ENCODE data around the gene CCDC191. TPM values are rescaled to one million over a fixed set of nuclear protein-coding genes. Genes with fewer than 3 reads are reported as not detected.

The CCDC191 gene
- total and polyA plus RNA-seq, 9 of the 15 experiments (the other 6 are each of a cell fraction or from before 2014, with no cell fraction given): 0.10 to 0.55 (median 0.22) TPM

DNA sequence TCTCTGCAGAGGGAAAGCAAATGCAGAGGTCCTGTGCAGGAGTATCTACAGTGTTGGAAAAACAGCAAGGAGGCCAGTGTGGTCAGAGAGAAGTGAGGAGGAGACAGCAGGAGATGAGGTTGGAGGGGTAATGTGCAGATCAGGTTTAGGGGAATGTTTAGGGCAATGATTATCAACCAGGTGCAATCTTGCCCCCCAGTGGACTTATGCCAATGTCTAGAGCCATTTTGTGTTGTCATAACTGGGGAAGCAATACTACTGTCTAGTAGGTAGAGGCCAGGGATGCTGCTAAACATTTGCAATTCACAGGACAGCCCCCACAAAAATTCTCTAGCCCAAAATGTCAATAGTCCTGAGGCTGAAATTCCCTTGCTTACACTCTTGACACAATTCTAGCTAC lies 13.1 kb downstream of the CCDC191 start:
- no peaks in the 10 kb centered on the region for H4K20me1 ChIP-seq (replicated peaks; ENCODE audit: control insufficient read depth, insufficient read depth, low read length)
- ChIA-PET POLR2A (no interaction called here), CTCF (ENCODE audit: low intra/inter-chr PET ratio) (no interaction called here)
- TF ChIP-seq ELF4 (CRISPR knock-in tag; IDR thresholded peaks at IDR 0.05): no peak
- no peak for TF ChIP-seq COPS2 (conservative IDR thresholded peaks at IDR 0.05)
- TF ChIP-seq BACH1 (tag; IDR thresholded peaks at IDR 0.05): no peak
- TF ChIP-seq FIP1L1 (IDR thresholded peaks at IDR 0.05; ENCODE audit: low read depth, low read length, poor library complexity, severe bottlenecking): no peak
- no peak for TF ChIP-seq RBM22 (IDR thresholded peaks at IDR 0.05; ENCODE audit: low read depth, low read length, poor library complexity, severe bottlenecking)
- no peak for TF ChIP-seq SREBF2 (CRISPR knock-in tag; IDR thresholded peaks at IDR 0.05)
- TF ChIP-seq FOSL1 (tag; conservative IDR thresholded peaks at IDR 0.05): no peak
- no peak overlapping the region for H3K4me2 ChIP-seq (ENCODE audit: insufficient read depth, low read length)
- intact Hi-C loops (cut with micrococcal nuclease): no loop called here
- no peaks in the 10 kb centered on the region for H3K36me3 ChIP-seq (ENCODE audit: control insufficient read depth, insufficient read depth, low read length)
- no peak for ATAC-seq
- no peaks in the 10 kb centered on the region for H3K79me2 ChIP-seq (ENCODE audit: control insufficient read depth, insufficient read depth, low read length)
- H3K27me3 ChIP-seq (ENCODE audit: control insufficient read depth in 2 of 2, insufficient read depth in 2 of 2, low read length in 2 of 2): peaks cover 0 to 2% of the 10 kb centered on the region in 2 experiments; a peak in 1 of 5 replicates
- no peaks in the 10 kb centered on the region for H3K4me1 ChIP-seq (replicated peaks in 1 of 2; ENCODE audit: control insufficient read depth in 2 of 2, insufficient read depth in 2 of 2, low read length in 2 of 2)
- BruUV-seq (replicated peaks): no TSS peak
- DNase-seq (ENCODE audit: extremely low read depth in 1 of 4, low spot score in 3 of 4): no peak
- H2AFZ ChIP-seq (ENCODE audit: low read depth, low read length): no peak overlapping the region
- FAIRE-seq: no peak
- H3K9ac ChIP-seq (ENCODE audit: insufficient read depth in 1 of 2, low read depth in 2 of 2, low read length in 2 of 2): no peak overlapping the region
- no peak overlapping the region for H3K4me3 ChIP-seq
- in situ Hi-C loops (cut with MboI): no loop called here
- no peak overlapping the region for H3K27ac ChIP-seq (ENCODE audit: extremely low read depth, low read depth, low read length)
- H3K9me3 ChIP-seq (replicated peaks; ENCODE audit: control insufficient read depth, insufficient read depth, low read depth, low read length): no peaks in the 10 kb centered on the region
- no peaks in the 10 kb centered on the region for H3K9me1 ChIP-seq (ENCODE audit: control insufficient read depth, insufficient read depth, low read length)

DNA sequence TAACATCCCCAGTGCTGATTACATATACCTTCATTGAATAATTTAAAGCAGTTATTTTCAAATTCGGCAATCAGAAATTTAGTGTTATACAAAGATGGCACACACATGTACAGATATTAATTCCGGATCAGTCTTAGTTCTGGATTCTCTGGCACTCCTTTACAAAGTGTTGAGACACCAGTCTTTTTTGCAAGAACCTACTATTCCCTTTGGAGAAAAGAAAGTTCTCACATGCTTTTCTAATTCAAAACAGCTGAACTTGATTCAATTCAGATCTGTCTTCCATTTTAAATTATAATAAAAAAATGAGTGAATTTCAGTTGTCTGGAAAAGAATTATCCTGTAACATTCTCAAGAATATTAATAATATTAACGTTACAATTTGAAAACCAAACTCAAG lies 20.4 kb downstream of the CCDC191 start:
- H3K4me2 ChIP-seq (ENCODE audit: insufficient read depth, low read length): no peak overlapping the region
- FAIRE-seq (no peak), ATAC-seq (no peak), DNase-seq (ENCODE audit: extremely low read depth in 1 of 4, low spot score in 3 of 4) (no peak)
- H4K20me1 ChIP-seq (replicated peaks; ENCODE audit: control insufficient read depth, insufficient read depth, low read length): no peaks in the 10 kb centered on the region
- H2AFZ ChIP-seq (ENCODE audit: low read depth, low read length): no peak overlapping the region
- H3K4me1 ChIP-seq (replicated peaks in 1 of 2; ENCODE audit: control insufficient read depth in 2 of 2, insufficient read depth in 2 of 2, low read length in 2 of 2): no peaks in the 10 kb centered on the region; a peak in 2 of 5 replicates
- H3K79me2 ChIP-seq (ENCODE audit: control insufficient read depth, insufficient read depth, low read length): no peaks in the 10 kb centered on the region
- ChIA-PET CTCF (ENCODE audit: low intra/inter-chr PET ratio) (no interaction called here), POLR2A (no interaction called here)
- no peaks in the 10 kb centered on the region for H3K27me3 ChIP-seq (ENCODE audit: control insufficient read depth in 2 of 2, insufficient read depth in 2 of 2, low read length in 2 of 2)
- no peaks in the 10 kb centered on the region for H3K9me3 ChIP-seq (replicated peaks; ENCODE audit: control insufficient read depth, insufficient read depth, low read depth, low read length)
- in situ Hi-C loops (cut with MboI): no loop called here
- intact Hi-C loops (cut with micrococcal nuclease): no loop called here
- no peaks in the 10 kb centered on the region for H3K9me1 ChIP-seq (ENCODE audit: control insufficient read depth, insufficient read depth, low read length)
- no peaks in the 10 kb centered on the region; the same call in 2 of the 3 replicates for H3K36me3 ChIP-seq (ENCODE audit: control insufficient read depth, insufficient read depth, low read length)
- no peak overlapping the region for H3K27ac ChIP-seq (ENCODE audit: extremely low read depth, low read depth, low read length)
- BruUV-seq (replicated peaks): no TSS peak
- H3K4me3 ChIP-seq: no peak overlapping the region
- H3K9ac ChIP-seq (ENCODE audit: insufficient read depth in 1 of 2, low read depth in 2 of 2, low read length in 2 of 2): no peak overlapping the region
- WGBS (ENCODE audit: insufficient coverage, low coverage, missing lambda C conversion rate): 3% methylated on average over 3 of the region's 3 CpGs
- TF ChIP-seq ZNF609 (CRISPR knock-in tag; IDR thresholded peaks at IDR 0.05; ENCODE audit: borderline replicate concordance): no peak
- TF ChIP-seq NR1H2 (CRISPR knock-in tag; IDR thresholded peaks at IDR 0.05): no peak
- no peak for TF ChIP-seq RFX7 (CRISPR knock-in tag; IDR thresholded peaks at IDR 0.05)

All from K562 (cell line).